PFSK-1 (cell line): ENCODE results near the gene CLDN15.

Source experiments
- FOXP2 ChIP-seq: optimal IDR thresholded peaks from 2 replicates; pipeline ENCODE3; 2011; ENCODE audit warnings: borderline replicate concordance, control low read depth, inconsistent platforms; ENCODE audit not compliant: insufficient read depth; ENCODE audit errors: extremely low read length, extremely low read depth
- POLR2AphosphoS5 ChIP-seq: IDR thresholded peaks from 2 replicates; pipeline ENCODE4 v1.6.1; 2012; ENCODE audit warnings: low read depth, mild to moderate bottlenecking, control low read depth, low read length, moderate library complexity
- REST ChIP-seq, 2 experiments: IDR thresholded peaks; 2 replicates each; pipeline versions ENCODE4 v1.6.1 to v1.8.0; 2011 to 2012; ENCODE audit warnings: low read depth in 2 of 2, low read length in 2 of 2, control low read depth in 1 of 2, inconsistent platforms in 1 of 2, mild to moderate bottlenecking in 1 of 2, moderate library complexity in 1 of 2; ENCODE audit not compliant: insufficient read depth in 1 of 2
- TAF1 ChIP-seq: IDR thresholded peaks from 2 replicates; pipeline ENCODE4 v1.6.1; 2012; ENCODE audit warnings: low read length, control low read depth, borderline replicate concordance; ENCODE audit not compliant: insufficient read depth

- TF ChIP-seq TAF1 (no peak), POLR2AphosphoS5 (no peak; the same call in 1 of the 2 replicates), REST (IDR thresholded peaks at IDR 0.05; ENCODE audit: insufficient read depth in 1 of 2, low read depth in 2 of 2, low read length in 2 of 2) (no peak), FOXP2 (no peak)
These were observed 30.1 kb downstream of the CLDN15 start for GRCh38 chr7:101207459-101207858.
